ENCODE data around the gene PRELID1.

PRELID1 gene

DNA sequence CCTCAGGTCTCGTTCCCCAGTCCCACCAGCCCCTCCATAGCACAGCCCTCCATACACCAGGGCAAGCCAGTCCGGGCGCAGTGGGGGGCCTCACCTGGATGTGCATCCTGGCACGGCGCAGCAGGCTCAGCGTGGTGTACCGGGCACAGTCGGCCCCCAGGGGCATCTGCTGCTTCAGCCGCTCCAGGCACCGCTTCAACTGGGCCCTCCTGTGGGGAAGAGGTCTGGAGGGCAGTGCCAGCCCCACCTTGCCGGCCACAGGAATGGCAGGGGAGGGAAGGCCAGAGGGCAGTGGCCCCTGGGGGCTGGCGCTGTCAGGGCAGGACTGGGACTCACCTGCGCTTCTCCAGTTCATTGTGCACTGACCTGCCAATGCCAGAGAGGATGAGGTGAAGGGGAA lies 6.7 kb downstream of the PRELID1 start:
- no peaks in the 10 kb centered on the region for H3K27me3 ChIP-seq (ENCODE audit: insufficient read depth, insufficient read length)
- no peak overlapping the region for H3K4me3 ChIP-seq (ENCODE audit: insufficient read length, low read depth)
- TF ChIP-seq YY1 (IDR thresholded peaks at IDR 0.05; ENCODE audit: insufficient read depth, insufficient read length) = no peak
- no peak for TF ChIP-seq SUZ12 (IDR thresholded peaks at IDR 0.05; ENCODE audit: extremely low read depth, insufficient read depth, insufficient read length)
- TF ChIP-seq ZNF274 (IDR thresholded peaks at IDR 0.05; ENCODE audit: low read depth, low read length) = no peak
- peak overlapping the region; percentile 64 for H3K9ac ChIP-seq (ENCODE audit: insufficient read length, low read depth)
- no peak for DNase-seq (ENCODE audit: low read depth, low spot score)
- H3K4me1 ChIP-seq (ENCODE audit: insufficient read depth, insufficient read length) = peaks cover 9% of the 10 kb centered on the region
- H3K9me3 ChIP-seq (ENCODE audit: insufficient read depth, low read length) = no peaks in the 10 kb centered on the region
- H3K36me3 ChIP-seq (ENCODE audit: insufficient read depth, insufficient read length, low read length) = peaks cover 39% of the 10 kb centered on the region

DNA sequence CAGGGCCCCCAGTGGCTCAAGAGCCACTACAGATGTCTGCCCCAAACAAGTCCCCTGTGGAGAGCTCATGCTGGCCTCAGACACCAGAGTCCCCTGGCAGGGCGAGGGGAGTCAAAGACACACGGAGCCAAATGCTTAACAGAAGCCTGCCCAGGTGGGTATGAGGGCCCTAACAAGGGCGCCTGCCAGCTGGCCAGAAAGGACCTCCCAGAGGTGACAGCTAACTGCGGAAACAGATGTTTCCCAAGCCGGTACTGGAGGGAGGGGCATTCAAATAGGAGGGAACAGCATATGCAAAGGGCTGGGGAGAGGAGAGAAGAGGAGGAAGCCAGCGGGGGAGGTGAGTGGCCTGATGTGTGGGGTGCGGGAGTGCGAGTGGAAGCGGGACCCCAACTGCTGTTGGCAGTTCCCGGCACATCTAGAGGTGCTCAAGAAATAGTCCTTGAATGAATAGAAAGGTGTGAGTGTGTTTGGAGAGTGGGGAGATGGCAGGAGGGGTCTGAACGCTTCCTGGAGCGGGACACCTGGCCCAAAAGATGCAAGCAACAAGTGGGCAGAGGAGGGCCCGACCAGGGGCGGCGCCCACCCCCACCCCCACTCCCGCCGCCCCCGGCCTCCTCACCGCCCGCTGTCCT lies 7.3 kb downstream of the PRELID1 start:
- Histone ChIP-seq H3K27me3 (ENCODE audit: insufficient read depth, insufficient read length) (no peaks in the 10 kb centered on the region), H3K9ac (ENCODE audit: insufficient read length, low read depth) (peak overlapping the region; percentile 64), H3K4me3 (ENCODE audit: insufficient read length, low read depth) (peak overlapping the region; percentile 18), H3K9me3 (ENCODE audit: insufficient read depth, low read length) (no peaks in the 10 kb centered on the region), H3K36me3 (ENCODE audit: insufficient read depth, insufficient read length, low read length) (peaks cover 33% of the 10 kb centered on the region), H3K4me1 (ENCODE audit: insufficient read depth, insufficient read length) (peaks cover 9% of the 10 kb centered on the region)
- no peak for DNase-seq (ENCODE audit: low read depth, low spot score)
- TF ChIP-seq YY1 (IDR thresholded peaks at IDR 0.05; ENCODE audit: insufficient read depth, insufficient read length) (no peak), SUZ12 (IDR thresholded peaks at IDR 0.05; ENCODE audit: extremely low read depth, insufficient read depth, insufficient read length) (no peak), ZNF274 (IDR thresholded peaks at IDR 0.05; ENCODE audit: low read depth, low read length) (no peak)

DNA sequence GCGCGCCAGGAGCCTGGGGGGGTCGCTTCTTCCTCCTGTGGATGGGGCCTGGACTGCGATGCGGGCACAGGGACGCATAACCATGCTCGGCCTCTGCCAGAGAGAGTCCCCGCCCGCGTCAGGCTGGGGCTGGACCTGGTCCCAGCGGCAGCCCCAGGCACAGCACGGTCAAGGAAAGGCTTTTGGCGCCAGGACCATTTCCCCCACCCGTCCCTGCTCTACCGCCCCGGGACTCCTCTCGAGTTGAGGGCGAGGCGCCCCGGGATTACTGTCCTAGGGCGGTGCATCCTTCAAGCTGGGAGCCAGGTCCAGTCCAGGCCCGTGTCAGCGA lies 7.8 kb downstream of the PRELID1 start:
- Histone ChIP-seq H3K4me3 (ENCODE audit: insufficient read length, low read depth) (peak overlapping the region; percentile 55), H3K4me1 (ENCODE audit: insufficient read depth, insufficient read length) (peaks cover 9% of the 10 kb centered on the region), H3K27me3 (ENCODE audit: insufficient read depth, insufficient read length) (no peaks in the 10 kb centered on the region), H3K36me3 (ENCODE audit: insufficient read depth, insufficient read length, low read length) (peaks cover 29% of the 10 kb centered on the region), H3K9me3 (ENCODE audit: insufficient read depth, low read length) (no peaks in the 10 kb centered on the region), H3K9ac (ENCODE audit: insufficient read length, low read depth) (peak overlapping the region; percentile 77)
- no peak for DNase-seq (ENCODE audit: low read depth, low spot score)
- TF ChIP-seq SUZ12 (IDR thresholded peaks at IDR 0.05; ENCODE audit: extremely low read depth, insufficient read depth, insufficient read length) (no peak), YY1 (IDR thresholded peaks at IDR 0.05; ENCODE audit: insufficient read depth, insufficient read length) (no peak)

DNA sequence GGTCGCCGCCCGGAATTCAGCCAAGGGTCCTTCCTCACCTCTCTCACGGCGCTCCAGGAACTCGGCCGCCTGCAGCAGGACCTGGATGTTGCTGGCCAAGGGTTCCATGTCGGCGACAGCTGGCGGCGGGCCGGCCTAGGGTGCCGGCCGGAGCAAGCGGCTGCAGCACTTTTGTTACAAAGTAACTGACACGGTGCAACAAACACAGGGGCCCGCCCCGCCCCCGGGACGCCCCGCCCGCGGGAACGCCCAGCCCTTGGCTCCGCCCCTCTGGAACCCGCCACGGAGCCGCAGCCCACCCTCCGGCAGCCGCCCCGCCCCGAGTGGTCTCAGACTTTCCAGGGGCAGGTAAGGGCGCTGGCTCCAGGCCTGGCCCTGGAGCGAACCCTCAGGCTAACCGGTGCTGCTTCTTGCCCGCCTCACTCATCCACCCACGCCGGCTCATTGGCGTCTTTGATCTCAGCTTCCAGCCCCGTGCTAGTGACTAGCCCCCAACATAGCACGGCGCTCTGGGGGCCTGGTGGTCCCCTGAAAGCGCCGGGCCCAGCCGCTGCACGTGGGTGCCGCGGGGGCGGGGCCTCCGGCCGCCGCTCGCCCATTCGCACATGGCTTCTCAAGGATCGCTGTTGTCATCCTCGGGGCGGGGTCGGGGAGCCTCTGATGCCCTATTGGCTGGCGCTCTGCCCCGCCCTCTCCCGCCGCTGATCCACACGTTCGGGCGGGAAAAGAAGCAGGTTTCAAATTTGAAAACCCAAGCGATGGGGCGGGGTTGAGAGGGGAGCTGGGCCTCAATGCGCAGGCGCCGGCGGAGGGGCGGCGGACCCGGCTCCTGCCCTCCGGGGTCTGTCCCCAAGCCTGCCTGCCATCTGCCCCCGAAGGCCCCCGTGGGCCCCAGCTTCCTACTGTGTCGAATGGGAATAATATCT lies 8.4 kb downstream of the PRELID1 start, which contains the start of gene MXD3:
Gene MXD3 (minus strand): TSS at position 176 of the 926 bp plus-strand sequence. CDS start 68 bp downstream, at position 108.
- Histone ChIP-seq H3K27me3 (ENCODE audit: insufficient read depth, insufficient read length) (no peaks in the 10 kb centered on the region), H3K36me3 (ENCODE audit: insufficient read depth, insufficient read length, low read length) (peaks cover 23% of the 10 kb centered on the region), H3K4me1 (ENCODE audit: insufficient read depth, insufficient read length) (peaks cover 9% of the 10 kb centered on the region), H3K9me3 (ENCODE audit: insufficient read depth, low read length) (no peaks in the 10 kb centered on the region), H3K4me3 (ENCODE audit: insufficient read length, low read depth) (peak within 1 kb of the TSS; percentile 55), H3K9ac (ENCODE audit: insufficient read length, low read depth) (peak within 1 kb of the TSS; percentile 82)
- peak; percentile 94 for DNase-seq (ENCODE audit: low read depth, low spot score)
- TF ChIP-seq ZNF274 (IDR thresholded peaks at IDR 0.05; ENCODE audit: low read depth, low read length) (no peak), YY1 (IDR thresholded peaks at IDR 0.05; ENCODE audit: insufficient read depth, insufficient read length) (no peak), SUZ12 (IDR thresholded peaks at IDR 0.05; ENCODE audit: extremely low read depth, insufficient read depth, insufficient read length) (no peak)

DNA sequence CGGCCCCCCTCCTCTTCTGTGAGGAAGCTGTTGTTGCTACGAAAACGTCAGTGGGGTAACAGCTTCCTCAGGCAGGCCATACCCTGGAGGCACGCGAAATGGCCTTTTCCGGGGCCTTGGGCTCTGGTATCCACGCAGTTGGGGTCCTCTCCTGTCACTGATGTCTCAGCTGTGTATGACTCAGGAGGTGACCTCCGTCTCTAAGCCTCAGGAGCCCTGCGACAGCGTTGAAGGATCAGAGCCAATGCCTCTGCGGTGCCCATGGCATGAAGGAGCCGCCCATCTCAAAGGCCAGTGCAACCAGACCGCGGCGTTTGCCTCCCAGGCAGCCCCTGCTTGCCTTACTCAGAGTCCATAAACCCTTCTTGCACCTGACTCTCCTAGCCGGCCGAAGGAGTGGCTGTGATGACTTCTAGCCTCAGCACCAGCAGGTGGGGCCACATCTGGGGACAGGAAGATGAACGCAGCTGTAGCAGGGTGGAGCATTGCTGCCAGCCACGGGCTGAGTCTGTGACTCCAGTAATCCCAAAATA lies 9.1 kb downstream of the PRELID1 start:
- TF ChIP-seq SUZ12 (IDR thresholded peaks at IDR 0.05; ENCODE audit: extremely low read depth, insufficient read depth, insufficient read length) (no peak), YY1 (IDR thresholded peaks at IDR 0.05; ENCODE audit: insufficient read depth, insufficient read length) (no peak)
- no peaks in the 10 kb centered on the region for H3K9me3 ChIP-seq (ENCODE audit: insufficient read depth, low read length)
- H3K36me3 ChIP-seq (ENCODE audit: insufficient read depth, insufficient read length, low read length) = peaks cover 20% of the 10 kb centered on the region
- no peak for DNase-seq (ENCODE audit: low read depth, low spot score)
- H3K4me3 ChIP-seq (ENCODE audit: insufficient read length, low read depth) = peak overlapping the region; percentile 45
- peaks cover 9% of the 10 kb centered on the region for H3K4me1 ChIP-seq (ENCODE audit: insufficient read depth, insufficient read length)
- H3K27me3 ChIP-seq (ENCODE audit: insufficient read depth, insufficient read length) = no peaks in the 10 kb centered on the region
- H3K9ac ChIP-seq (ENCODE audit: insufficient read length, low read depth) = peak overlapping the region; percentile 82

DNA sequence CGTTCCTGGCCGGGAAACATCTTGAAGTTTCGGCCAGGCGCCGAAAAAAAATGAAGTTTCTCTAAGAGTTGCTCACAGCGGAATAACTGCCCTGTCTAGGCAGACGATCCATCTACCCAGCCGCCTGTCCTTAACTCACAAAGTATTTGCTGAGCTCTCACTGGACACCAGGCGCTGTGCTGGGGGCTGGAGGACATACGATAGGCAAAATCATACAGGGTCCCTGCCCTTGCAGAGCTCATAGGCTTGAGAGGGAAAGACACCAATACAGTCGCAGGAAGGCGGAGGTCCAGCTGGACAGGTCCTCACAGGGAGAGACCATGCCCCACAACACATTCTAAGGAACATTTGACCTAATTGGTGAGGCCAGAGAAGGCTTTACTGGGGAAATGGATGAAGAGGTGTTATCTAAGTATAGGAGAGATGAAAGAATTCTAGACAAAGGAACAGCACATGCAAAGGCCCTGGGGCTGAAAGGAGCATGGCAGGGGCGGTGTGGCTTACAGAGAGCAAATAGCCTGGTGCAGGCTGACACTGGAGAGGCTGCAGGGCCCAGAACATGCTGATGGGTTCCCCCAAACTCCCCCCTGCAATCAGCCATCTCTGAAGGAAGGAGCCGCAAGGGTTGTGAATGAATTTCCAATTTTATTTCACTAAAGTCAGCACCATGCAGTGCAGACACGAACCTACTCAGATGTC lies 10.1 kb downstream of the PRELID1 start:
- Histone ChIP-seq H3K4me3 (ENCODE audit: insufficient read length, low read depth) (no peak overlapping the region), H3K9me3 (ENCODE audit: insufficient read depth, low read length) (no peaks in the 10 kb centered on the region), H3K27me3 (ENCODE audit: insufficient read depth, insufficient read length) (no peaks in the 10 kb centered on the region), H3K9ac (ENCODE audit: insufficient read length, low read depth) (no peak overlapping the region), H3K36me3 (ENCODE audit: insufficient read depth, insufficient read length, low read length) (peaks cover 16% of the 10 kb centered on the region), H3K4me1 (ENCODE audit: insufficient read depth, insufficient read length) (peaks cover 9% of the 10 kb centered on the region)
- TF ChIP-seq SUZ12 (IDR thresholded peaks at IDR 0.05; ENCODE audit: extremely low read depth, insufficient read depth, insufficient read length) (no peak), ZNF274 (IDR thresholded peaks at IDR 0.05; ENCODE audit: low read depth, low read length) (no peak), YY1 (IDR thresholded peaks at IDR 0.05; ENCODE audit: insufficient read depth, insufficient read length) (no peak)
- no peak for DNase-seq (ENCODE audit: low read depth, low spot score)

Measured in NT2/D1 (cell line).